GM18868 (cell line): ENCODE results near the gene TLL2.

ENCODE experiments used
- ATAC-seq: cut with Tn5 transposase; IDR thresholded peaks from one replicate; pipeline ENCODE4 v1.9.1; 2021; ENCODE audit warnings: mild to moderate bottlenecking, moderate library complexity; ENCODE audit not compliant: unreplicated experiment

TLL2 gene

DNA sequence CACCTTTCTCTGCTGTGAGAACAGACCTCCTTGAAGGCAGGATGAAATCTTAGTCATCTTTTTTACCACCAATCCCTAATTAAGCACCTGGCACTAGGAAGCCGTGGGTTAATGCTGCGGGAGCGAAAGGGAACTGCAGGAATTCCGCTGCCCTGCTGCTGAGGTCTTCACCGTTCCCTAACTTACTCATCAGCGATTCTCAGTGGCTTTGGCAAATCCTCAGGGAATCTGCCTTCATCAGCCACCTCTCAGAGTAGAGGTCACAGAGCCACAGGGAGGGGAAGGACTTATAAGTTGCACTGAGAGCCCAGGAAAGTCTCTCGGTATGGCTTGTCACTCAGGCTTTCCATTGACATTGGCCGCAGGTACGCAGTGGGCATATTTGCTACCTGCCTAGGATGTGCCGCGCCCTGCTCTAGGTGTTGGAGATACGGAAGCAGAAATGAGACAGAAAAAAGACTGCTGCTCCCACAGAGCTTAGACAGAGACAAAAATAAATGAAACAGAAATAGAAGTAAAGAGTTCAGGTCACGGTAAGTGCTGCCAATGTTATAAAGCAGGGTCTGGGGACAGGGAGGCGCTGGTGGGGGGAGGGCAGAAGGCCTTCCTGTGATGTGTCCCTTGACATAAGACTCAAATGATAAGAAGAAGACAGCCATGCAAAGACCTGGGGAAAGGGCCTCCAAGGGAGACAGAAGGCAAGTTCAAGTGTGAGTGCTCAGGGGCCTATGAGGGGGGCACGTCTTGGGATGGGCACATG lies 82.3 kb downstream of the TLL2 start:
- ATAC-seq, result no peak

GRCh38 chr10:96427291-96427690 lies 86.4 kb downstream of the TLL2 start:
- ATAC-seq, result peak; percentile 68

DNA sequence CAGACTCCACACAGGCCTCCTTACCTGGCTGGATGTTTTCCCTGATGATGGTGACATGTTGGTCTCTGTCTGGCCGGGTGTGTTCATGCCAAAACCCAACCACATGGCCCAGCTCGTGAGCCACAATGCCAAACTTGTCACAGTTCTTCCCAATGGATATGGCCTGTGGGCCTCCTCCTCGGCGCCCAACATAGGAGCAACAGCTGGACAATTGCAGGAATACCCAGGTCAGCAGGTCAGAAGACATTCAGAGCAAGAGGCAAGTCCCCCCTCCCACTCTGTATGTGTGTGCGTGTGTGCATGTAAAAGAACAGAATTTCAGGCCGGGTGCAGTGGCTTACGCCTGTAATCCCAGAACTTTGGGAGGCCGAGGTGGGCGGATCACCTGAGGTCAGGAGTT lies 91.2 kb downstream of the TLL2 start:
- no peak for ATAC-seq

GRCh38 chr10:96421995-96422394 lies 91.7 kb downstream of the TLL2 start:
- no peak for ATAC-seq

DNA sequence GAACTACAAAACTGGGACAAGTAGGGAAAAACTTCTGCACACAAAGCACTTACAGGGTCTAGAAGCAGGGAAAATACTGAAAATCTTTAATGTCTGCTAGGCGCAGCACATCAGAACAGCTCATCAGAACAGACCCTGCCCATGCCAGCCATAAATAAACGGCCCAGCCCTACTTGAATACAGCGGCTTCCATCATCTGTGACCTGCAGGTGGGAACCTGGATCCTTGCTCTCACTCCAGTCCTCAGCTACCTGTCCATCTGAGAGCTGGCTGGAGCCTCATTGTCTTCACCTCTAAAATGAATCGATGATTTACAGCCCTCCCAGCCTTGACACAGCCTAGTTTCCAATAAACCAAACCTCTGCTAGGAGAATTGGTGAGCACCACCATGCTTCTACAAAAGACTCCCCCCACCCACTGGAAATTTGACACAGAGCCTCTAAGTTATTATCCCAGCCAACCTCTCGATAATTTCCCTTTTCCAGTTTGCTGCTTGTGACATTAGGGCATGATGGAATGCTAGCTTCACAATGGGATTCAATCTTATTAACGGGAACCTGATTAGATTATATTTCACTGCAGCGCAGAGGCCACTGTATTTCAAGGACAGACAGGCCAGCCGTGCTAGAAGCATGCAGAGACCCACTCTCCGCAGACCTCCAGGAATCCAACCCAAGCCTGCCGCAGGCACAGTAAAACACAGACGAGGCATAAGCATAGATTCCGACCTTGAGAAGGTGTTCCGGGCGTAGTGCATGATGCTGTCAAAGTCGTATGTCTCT lies 93.3 kb downstream of the TLL2 start:
- no peak for ATAC-seq

- ATAC-seq, result no peak
These were observed 94.4 kb downstream of the TLL2 start for GRCh38 chr10:96419351-96419750.

DNA sequence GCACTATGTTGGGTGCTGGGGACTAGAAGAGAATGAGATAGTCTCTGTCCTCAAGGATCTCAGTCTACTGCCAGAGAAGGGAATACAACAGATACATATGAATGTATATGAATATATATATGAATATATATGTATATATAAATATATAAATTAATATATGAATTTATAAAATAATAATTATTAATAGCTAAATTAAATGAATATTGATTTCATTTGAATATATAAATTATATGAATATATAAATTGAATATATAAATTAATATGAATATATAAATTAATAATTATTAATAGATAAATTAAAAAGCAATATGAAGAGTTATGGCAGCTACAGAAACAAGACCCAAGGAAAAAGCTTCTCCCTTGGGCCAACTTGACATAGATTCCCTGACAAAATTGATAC lies 95.1 kb downstream of the TLL2 start:
- no peak for ATAC-seq

GRCh38 chr10:96417441-96417840 lies 96.3 kb downstream of the TLL2 start:
- ATAC-seq, result peak; percentile 71

GRCh38 chr10:96416643-96417042 lies 97.1 kb downstream of the TLL2 start:
- no peak for ATAC-seq

DNA sequence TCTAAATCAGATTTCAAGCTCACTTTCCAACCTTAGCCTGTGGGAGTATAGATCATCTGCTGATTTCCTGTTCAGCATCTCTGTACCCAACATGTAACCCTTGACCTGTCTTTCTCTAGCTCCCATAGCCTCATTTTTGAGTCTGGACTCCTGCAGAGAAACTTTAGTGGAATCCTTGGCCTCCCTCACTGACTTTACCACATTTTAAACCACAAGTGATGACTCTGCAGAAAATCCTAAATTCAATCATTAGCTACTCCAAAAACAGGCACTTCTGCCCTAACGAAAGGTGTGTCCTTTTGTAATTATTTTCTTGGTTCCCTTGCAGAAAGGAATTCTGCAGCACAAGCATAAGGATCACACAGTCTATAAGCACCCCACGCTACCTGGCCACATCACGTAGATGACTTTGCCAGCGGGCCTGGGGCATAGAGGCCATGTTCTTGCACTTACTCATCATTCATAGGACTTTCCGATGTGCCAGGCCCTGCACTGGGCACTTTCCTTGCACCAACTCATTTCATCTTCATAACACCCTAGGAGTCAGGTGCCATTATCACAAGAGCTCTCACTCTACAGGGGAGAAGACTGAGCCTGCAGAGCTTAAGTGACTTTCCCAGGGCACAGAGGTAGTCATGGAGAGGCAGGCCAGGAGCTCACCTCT lies 97.7 kb downstream of the TLL2 start:
- no peak for ATAC-seq

- ATAC-seq, result no peak
These were observed 98.4 kb downstream of the TLL2 start for GRCh38 chr10:96415150-96415890.

GRCh38 chr10:96414303-96414702 lies 99.4 kb downstream of the TLL2 start:
- ATAC-seq, result no peak

GRCh38 chr10:96413151-96413787 lies 100.5 kb downstream of the TLL2 start:
- ATAC-seq, result no peak

- no peak for ATAC-seq
These were observed 101.9 kb downstream of the TLL2 start for GRCh38 chr10:96411716-96412320.

GRCh38 chr10:96410296-96410695 lies 103.4 kb downstream of the TLL2 start:
- no peak for ATAC-seq

- no peak for ATAC-seq
These were observed 105.5 kb downstream of the TLL2 start for GRCh38 chr10:96408201-96408600.

- ATAC-seq, result no peak
These were observed 106.1 kb downstream of the TLL2 start for GRCh38 chr10:96407560-96408069.

DNA sequence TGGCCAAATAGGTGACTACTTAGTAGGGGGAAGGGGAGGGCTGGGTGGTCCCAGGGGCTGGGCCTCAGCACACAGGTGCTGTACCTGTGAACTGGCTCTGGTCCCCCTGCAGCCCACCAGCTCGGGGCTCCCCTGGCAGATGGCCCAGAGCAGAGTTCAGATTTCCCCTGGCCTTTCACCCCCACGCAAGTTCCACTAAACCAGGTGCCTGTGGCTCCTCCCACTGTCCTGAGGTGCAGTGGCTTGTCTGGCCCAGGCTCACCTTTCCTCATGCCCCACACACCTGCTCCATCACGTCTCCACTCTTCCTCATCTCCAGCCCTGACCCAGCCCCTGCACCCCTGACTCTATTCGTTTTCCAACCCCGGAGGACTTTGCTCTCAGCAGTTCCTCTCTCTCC lies 107.6 kb downstream of the TLL2 start:
- no peak for ATAC-seq

DNA sequence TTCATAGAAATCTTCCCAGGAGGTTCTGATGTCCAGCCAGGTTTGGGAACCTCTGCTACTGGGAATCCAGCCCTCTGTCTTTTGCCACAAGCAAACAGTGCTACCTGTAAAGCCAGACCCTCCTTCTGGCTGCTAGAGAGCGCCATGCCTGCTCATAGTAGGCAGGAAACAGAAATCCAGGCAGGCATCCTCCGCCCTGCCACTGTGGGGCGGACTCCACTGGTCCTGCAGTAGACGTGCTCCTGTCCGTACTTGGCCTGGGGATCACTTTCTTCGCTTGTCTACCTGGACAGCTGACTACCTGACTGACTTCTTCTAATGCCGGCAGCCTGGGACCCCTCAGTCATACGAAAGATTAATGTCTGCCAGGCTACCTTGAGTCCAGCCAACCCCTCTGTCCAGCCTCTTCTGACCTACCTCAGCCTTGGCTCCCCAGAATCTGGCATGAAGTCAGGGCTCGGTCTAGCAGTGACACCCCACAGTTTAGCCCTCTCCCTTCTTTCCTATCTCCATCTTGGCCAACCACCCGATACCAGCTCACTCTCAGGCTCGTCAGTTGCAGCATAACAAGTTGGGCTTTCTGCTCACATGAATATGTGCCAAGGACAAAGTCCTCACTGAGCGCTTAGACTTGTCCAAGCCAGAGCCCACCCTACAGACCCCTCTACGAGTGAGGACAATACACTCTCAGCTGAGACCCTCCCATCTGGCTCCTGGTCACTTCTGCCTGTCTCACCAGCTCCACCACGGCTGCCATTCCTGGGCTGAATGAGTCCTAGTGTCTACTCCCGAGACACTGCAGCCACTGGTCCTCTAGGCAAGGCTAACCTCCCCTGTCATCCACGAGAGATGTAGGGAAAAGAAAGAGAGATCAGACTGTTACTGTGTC lies 111.1 kb downstream of the TLL2 start:
- ATAC-seq, result no peak
